KMS-11 (cell line): ENCODE results near the gene INHBB.

Source experiments
- H2AFZ ChIP-seq: fragments of 200-600 bp; sonication (generic); 2 replicates; pipeline ENCODE4 v1.6.1; 2016; ENCODE audit warnings: antibody characterized with exemption, mixed run types, low read depth
- H3K27ac ChIP-seq: fragments of 200-600 bp; sonication (generic); 2 replicates; pipeline ENCODE4 v1.6.1; 2016; ENCODE audit warnings: mild to moderate bottlenecking, mixed run types
- H3K27me3 ChIP-seq: fragments of 200-600 bp; sonication (generic); 2 replicates; pipeline ENCODE4 v1.6.1; 2017; ENCODE audit warnings: mild to moderate bottlenecking, low read depth, mixed run types, moderate library complexity; ENCODE audit not compliant: insufficient read depth
- H3K36me3 ChIP-seq: fragments of 200-600 bp; sonication (generic); 2 replicates; pipeline ENCODE4 v1.6.1; 2017; ENCODE audit warnings: mild to moderate bottlenecking, mixed run types; ENCODE audit not compliant: insufficient read depth
- H3K4me1 ChIP-seq: fragments of 200-600 bp; sonication (generic); 2 replicates; pipeline ENCODE4 v1.6.1; 2016; ENCODE audit warnings: mild to moderate bottlenecking, low read depth, mixed run types; ENCODE audit not compliant: poor library complexity, severe bottlenecking
- H3K4me2 ChIP-seq: fragments of 200-600 bp; sonication (generic); 2 replicates; pipeline ENCODE4 v1.7.0; 2016; ENCODE audit warnings: mild to moderate bottlenecking, mixed run types
- H3K4me3 ChIP-seq: fragments of 200-600 bp; sonication (generic); IDR thresholded peaks from 2 replicates; pipeline ENCODE4 v1.6.1; 2017; ENCODE audit warnings: low read depth, low read length, mixed read lengths; ENCODE audit not compliant: insufficient read depth
- H3K79me2 ChIP-seq: fragments of 200-600 bp; sonication (generic); 2 replicates; pipeline ENCODE4 v1.6.1; 2016; ENCODE audit warnings: low read depth, mixed run types; ENCODE audit not compliant: insufficient read depth
- H3K9ac ChIP-seq: fragments of 200-600 bp; sonication (generic); 2 replicates; pipeline ENCODE4 v1.6.1; 2016; ENCODE audit warnings: mild to moderate bottlenecking, mixed run types
- H4K20me1 ChIP-seq: fragments of 200-600 bp; sonication (generic); 2 replicates; pipeline ENCODE4 v1.6.1; 2016; ENCODE audit warnings: mild to moderate bottlenecking, mixed run types; ENCODE audit not compliant: insufficient read depth
- CTCF ChIP-seq: fragments of 200-600 bp; sonication (generic); conservative IDR thresholded peaks from 2 replicates; pipeline ENCODE4 v1.6.1; 2017; ENCODE audit warnings: low read depth, mild to moderate bottlenecking, antibody characterized with exemption, low read length, moderate library complexity, mixed read lengths

INHBB gene

GRCh38 chr2:120336749-120337148 lies 9.2 kb upstream of the INHBB start:
- no peak for TF ChIP-seq CTCF

DNA sequence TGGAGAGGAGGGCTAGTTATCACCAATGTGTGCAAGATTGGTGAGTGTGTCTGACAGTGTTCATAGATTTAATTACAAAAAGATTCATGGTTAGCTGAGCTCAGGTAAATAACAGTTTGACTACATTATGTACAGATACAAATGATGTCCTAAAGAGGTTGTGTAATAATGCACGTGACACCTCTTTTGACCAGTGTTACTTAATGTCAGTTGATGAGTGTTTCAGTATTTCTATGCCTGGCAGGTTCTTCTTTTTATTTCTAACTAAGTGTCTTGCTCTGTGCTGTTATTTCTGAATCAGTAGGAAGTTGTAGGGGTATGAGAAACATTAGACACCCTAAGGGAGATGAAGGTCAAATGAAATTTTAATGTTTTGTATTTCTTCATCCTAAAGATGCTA lies 7.9 kb upstream of the INHBB start:
- Histone ChIP-seq H2AFZ (no peak overlapping the region), H4K20me1 (no peaks in the 10 kb centered on the region), H3K4me2 (no peak overlapping the region), H3K27ac (no peak overlapping the region), H3K36me3 (no peaks in the 10 kb centered on the region), H3K9ac (no peak overlapping the region), H3K79me2 (no peaks in the 10 kb centered on the region), H3K4me3 (no peak overlapping the region), H3K27me3 (peaks cover 3% of the 10 kb centered on the region; the same call in 1 of the 2 replicates), H3K4me1 (no peaks in the 10 kb centered on the region)
- no peak for TF ChIP-seq CTCF

More at GRCh38 chr2:120336749-120337148, 9.2 kb upstream of the INHBB start:
- Histone ChIP-seq H3K4me1 (no peaks in the 10 kb centered on the region), H3K36me3 (no peaks in the 10 kb centered on the region), H3K4me2 (no peak overlapping the region), H4K20me1 (no peaks in the 10 kb centered on the region), H3K27ac (no peak overlapping the region), H3K79me2 (no peaks in the 10 kb centered on the region), H2AFZ (no peak overlapping the region), H3K4me3 (no peak overlapping the region), H3K9ac (no peak overlapping the region), H3K27me3 (no peaks in the 10 kb centered on the region)

GRCh38 chr2:120341977-120342376 lies 4.0 kb upstream of the INHBB start:
- Histone ChIP-seq H4K20me1 (no peaks in the 10 kb centered on the region), H3K4me2 (no peak overlapping the region), H3K79me2 (no peaks in the 10 kb centered on the region), H3K36me3 (no peaks in the 10 kb centered on the region), H3K4me3 (no peak overlapping the region), H3K27me3 (peaks cover 7% of the 10 kb centered on the region; the same call in 1 of the 2 replicates), H3K27ac (no peak overlapping the region), H2AFZ (no peak overlapping the region), H3K4me1 (no peaks in the 10 kb centered on the region), H3K9ac (no peak overlapping the region)
- no peak for TF ChIP-seq CTCF

DNA sequence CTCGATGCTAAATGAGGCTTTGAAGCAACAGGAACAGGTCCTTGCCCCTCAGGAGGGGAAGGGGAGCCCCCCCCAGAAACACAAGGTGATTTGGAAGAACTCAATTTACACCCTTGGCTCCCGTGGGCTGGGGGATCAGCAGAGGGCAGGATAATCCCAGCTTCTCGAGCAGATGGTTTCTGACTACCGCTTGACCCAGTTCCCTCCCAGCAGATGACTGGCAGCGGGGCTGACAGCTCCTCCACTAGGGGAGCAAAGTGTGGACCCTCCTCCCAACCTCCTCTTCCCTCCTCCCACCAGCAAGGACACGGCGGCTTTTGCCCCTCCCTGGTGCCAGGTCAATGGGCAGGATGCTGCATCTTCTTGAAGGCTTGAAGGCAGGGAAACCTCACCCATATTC lies 3.5 kb upstream of the INHBB start:
- H3K4me2 ChIP-seq = no peak overlapping the region
- H3K27me3 ChIP-seq = peaks cover 7% of the 10 kb centered on the region; the same call in 1 of the 2 replicates

More for the DNA sequence above, 3.5 kb upstream of the INHBB start:
- Histone ChIP-seq H3K9ac (no peak overlapping the region), H3K36me3 (no peaks in the 10 kb centered on the region), H3K4me1 (no peaks in the 10 kb centered on the region), H3K79me2 (no peaks in the 10 kb centered on the region), H2AFZ (no peak overlapping the region), H3K4me3 (no peak overlapping the region), H4K20me1 (no peaks in the 10 kb centered on the region), H3K27ac (no peak overlapping the region)
- TF ChIP-seq CTCF = no peak
